Thyroid gland (tissue), 4 donors: Measurements from ENCODE around the gene TUBGCP2. TPM values are rescaled to one million over a fixed set of nuclear protein-coding genes. Genes with fewer than 3 reads are reported as not detected.

Source experiments
- DNase-seq, 2 donors: peaks; one replicate each; pipeline ENCODE4 v3.0.0-alpha.2; 2019
- H3K27ac ChIP-seq, 3 donors: fragments of 200-600 bp; sonication (generic); 1 replicate in 2 of 3; 2 replicates in 1 of 3; pipeline ENCODE4 v1.5.1; 2016 to 2019; ENCODE audit warnings: mild to moderate bottlenecking in 1 of 3, moderate library complexity in 1 of 3
- H3K27me3 ChIP-seq: fragments of 200-600 bp; sonication (generic); one replicate; pipeline ENCODE4 v1.5.1; 2019
- H3K36me3 ChIP-seq, 2 donors: fragments of 200-600 bp; sonication (generic); one replicate each; pipeline ENCODE4 v1.5.1; 2016 to 2019
- H3K4me1 ChIP-seq, 2 donors: fragments of 200-600 bp; sonication (generic); one replicate each; pipeline ENCODE4 v1.5.1; 2017 to 2019
- H3K4me3 ChIP-seq, 3 donors: fragments of 200-600 bp; sonication (generic); replicated peaks in 1 of 3; 1 replicate in 2 of 3; 2 replicates in 1 of 3; pipeline ENCODE4 v1.5.1; 2016; ENCODE audit warnings: mild to moderate bottlenecking in 1 of 3
- H3K9me3 ChIP-seq: fragments of 200-600 bp; sonication (generic); one replicate; pipeline ENCODE4 v1.5.1; 2017
- POLR2A ChIP-seq, 2 donors: fragments of 450-650 bp; IDR thresholded peaks; one replicate each; pipeline ENCODE4 v1.6.1; 2017; ENCODE audit warnings: antibody characterized with exemption in 2 of 2, mild to moderate bottlenecking in 2 of 2, moderate library complexity in 1 of 2
- WGBS, 2 donors: methylation state at CpG; one replicate each; pipeline ENCODE4 v1.1.5; 2017; 5-methylcytosine and 5-hydroxymethylcytosine counted together
- intact Hi-C: fragments of 100-400 bp; cut with DNase I; formaldehyde crosslinking; loops from one replicate; pipeline ENCODE4 v1.15.1; 2023
- total RNA-seq, 4 donors: library from RNA; depleted of rRNA; stranded (reverse); fragments of >200 nt; gene quantifications; one replicate each; pipeline ENCODE4 v1.2.3, GENCODE V29; 2016
- TF ChIP-seq, protein P1 (sequence below), 6 experiments: fragments of 200-600 bp in 3 of 6; fragments of 450-650 bp in 3 of 6; sonication (generic) in 3 of 6; IDR thresholded peaks; one replicate each; pipeline ENCODE4 v1.5.1; 2016 to 2019; ENCODE audit warnings: antibody characterized with exemption in 6 of 6, mild to moderate bottlenecking in 2 of 6, inconsistent platforms in 1 of 6, moderate library complexity in 1 of 6

Gene TUBGCP2
- total RNA-seq, 4 donors from 2014 or later, result 56.5 to 73.3 (median 62.9) TPM

DNA sequence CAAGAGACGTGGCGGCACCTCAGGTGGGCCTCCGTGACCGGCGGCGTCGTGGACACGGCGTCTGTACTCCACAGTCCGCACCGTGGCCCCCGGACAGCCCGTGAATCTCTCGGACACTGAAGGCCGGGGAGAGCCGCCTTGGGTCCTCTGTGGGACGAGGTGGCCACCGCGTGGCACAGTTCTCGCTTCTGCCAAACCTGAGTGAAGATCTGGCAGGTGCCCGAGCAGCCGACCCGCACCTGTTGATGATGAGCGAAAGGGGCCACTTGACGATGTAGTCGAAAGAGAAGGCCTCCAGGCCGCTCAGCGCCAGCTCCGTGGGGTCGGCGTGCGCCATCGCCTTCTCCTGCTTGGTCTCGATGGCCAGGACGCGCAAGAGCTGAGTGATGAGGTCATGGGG lies 23.5 kb downstream of the TUBGCP2 start:
- Histone ChIP-seq H3K9me3 (no peaks in the 10 kb centered on the region), H3K4me1 (no peaks in the 10 kb centered on the region), H3K27ac (no peak overlapping the region), H3K4me3 (no peak overlapping the region), H3K36me3 (peaks cover 77 to 85% of the 10 kb centered on the region in 2 donors), H3K27me3 (no peaks in the 10 kb centered on the region)
- TF ChIP-seq, protein P1, sequence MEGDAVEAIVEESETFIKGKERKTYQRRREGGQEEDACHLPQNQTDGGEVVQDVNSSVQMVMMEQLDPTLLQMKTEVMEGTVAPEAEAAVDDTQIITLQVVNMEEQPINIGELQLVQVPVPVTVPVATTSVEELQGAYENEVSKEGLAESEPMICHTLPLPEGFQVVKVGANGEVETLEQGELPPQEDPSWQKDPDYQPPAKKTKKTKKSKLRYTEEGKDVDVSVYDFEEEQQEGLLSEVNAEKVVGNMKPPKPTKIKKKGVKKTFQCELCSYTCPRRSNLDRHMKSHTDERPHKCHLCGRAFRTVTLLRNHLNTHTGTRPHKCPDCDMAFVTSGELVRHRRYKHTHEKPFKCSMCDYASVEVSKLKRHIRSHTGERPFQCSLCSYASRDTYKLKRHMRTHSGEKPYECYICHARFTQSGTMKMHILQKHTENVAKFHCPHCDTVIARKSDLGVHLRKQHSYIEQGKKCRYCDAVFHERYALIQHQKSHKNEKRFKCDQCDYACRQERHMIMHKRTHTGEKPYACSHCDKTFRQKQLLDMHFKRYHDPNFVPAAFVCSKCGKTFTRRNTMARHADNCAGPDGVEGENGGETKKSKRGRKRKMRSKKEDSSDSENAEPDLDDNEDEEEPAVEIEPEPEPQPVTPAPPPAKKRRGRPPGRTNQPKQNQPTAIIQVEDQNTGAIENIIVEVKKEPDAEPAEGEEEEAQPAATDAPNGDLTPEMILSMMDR (IDR thresholded peaks at IDR 0.05), result no peak
- no peak for TF ChIP-seq POLR2A (IDR thresholded peaks at IDR 0.05)
- intact Hi-C loops, result no loop called here
- DNase-seq, result no peak
- 93 to 97% methylated on average over 20 to 31 of the region's 36 CpGs for WGBS, 2 donors

DNA sequence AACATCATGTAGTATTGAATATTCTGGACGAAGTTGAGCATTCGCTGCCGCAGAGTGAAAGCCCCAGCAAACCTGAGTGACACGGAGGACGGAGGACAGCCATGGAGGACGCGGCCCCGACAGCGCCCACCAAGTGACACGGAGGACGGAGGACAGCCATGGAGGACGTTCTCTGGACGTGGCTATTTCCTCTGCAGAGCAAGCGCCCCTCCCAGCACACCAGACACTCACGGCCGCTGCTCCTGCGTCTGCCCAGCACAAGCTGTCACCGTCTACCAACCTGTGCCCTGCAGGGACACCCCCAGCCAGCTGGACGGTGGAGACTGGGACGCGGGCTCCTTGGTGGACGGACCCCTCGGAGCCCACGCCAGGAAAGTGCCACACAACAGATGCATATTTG lies 24.7 kb downstream of the TUBGCP2 start:
- TF ChIP-seq, protein P1 (IDR thresholded peaks at IDR 0.05), result no peak
- TF ChIP-seq POLR2A (IDR thresholded peaks at IDR 0.05), result no peak
- 93 to 96% methylated on average over 24 of the region's 24 CpGs for WGBS, 2 donors
- Histone ChIP-seq H3K4me1 (no peaks in the 10 kb centered on the region), H3K27me3 (no peaks in the 10 kb centered on the region), H3K36me3 (peaks cover 76 to 78% of the 10 kb centered on the region in 2 donors), H3K4me3 (no peak overlapping the region), H3K9me3 (no peaks in the 10 kb centered on the region), H3K27ac (no peak overlapping the region)
- intact Hi-C loops, result no loop called here
- DNase-seq, result no peak

DNA sequence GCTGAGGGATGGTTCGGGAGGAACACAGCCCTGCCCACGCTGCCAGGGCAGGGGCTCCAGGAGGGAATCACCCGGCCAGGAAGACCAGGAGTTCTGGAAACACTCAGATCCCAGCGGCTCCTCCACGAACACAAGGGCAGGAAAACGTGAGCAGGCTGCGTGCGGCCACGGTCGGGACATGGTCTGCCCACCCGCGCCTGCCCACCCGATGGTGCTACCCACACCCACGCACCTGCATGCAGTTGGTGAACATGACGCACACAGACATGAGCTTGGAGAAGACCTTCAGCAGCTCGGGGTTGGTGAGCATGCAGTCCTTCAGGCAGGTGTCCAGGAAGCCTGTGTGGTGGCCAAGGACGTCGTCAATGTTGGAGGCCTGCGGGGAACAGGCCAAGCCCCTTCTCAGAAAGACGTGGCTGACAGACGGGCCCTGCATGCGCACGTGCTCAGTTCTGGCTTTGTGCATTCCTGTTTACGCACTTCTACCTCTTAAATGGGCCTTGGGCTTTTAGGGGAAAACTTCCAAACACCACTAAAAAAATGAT lies 25.8 kb downstream of the TUBGCP2 start:
- DNase-seq, result no peak
- Histone ChIP-seq H3K4me1 (no peaks in the 10 kb centered on the region), H3K4me3 (no peak overlapping the region), H3K9me3 (no peaks in the 10 kb centered on the region), H3K27me3 (no peaks in the 10 kb centered on the region), H3K27ac (no peak overlapping the region), H3K36me3 (peaks cover 68 to 69% of the 10 kb centered on the region in 2 donors)
- no peak for TF ChIP-seq POLR2A (IDR thresholded peaks at IDR 0.05)
- TF ChIP-seq, protein P1 (IDR thresholded peaks at IDR 0.05), result no peak
- WGBS, 2 donors, result 92% methylated on average over 13 to 14 of the region's 24 CpGs
- intact Hi-C loops, result no loop called here

DNA sequence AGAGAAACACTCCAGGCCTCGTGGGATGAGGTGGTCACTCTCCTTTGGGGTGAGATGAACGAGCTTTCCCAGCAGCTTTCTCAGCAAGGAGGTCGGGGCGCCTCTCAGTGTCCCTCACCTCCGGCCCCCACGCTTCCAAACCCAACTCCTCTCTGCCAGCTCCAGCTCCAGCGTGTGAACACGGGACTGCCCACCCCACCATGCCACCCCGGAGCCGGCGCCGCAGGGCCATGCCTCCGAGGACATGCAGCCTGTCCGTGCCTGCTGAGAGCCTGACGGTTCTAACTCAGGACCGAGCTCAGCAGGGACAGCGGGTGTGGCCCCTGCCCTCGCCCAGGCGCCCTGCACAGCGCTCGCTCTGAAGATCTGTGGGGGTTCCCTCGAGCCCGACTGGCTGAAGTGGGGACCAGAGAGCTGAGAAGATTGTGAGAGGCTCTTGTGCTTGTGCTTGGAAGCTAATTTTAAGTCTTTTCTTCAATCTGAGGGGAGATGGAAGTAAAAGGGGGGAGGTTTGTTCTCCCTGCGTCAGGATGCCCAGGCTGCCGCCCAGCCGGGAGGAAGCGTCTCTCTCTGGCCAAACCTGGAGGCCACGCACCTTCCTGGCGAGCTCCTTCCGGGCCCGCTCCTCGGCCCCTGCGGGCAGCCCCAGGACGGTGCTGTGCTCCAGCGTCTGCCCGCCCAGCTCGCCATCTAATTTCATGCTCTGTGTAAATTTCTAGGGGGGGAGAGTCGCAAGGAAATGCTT lies 26.9 kb downstream of the TUBGCP2 start:
- Histone ChIP-seq H3K9me3 (no peaks in the 10 kb centered on the region), H3K4me3 (no peak overlapping the region), H3K4me1 (peaks cover 0 to 5% of the 10 kb centered on the region in 2 donors), H3K27me3 (no peaks in the 10 kb centered on the region), H3K27ac (no peak overlapping the region), H3K36me3 (peaks cover 59 to 63% of the 10 kb centered on the region in 2 donors)
- no peak for DNase-seq
- TF ChIP-seq POLR2A (IDR thresholded peaks at IDR 0.05), result no peak
- TF ChIP-seq, protein P1 (IDR thresholded peaks at IDR 0.05), result no peak
- intact Hi-C loops, result no loop called here
- 93 to 94% methylated on average over 30 to 34 of the region's 38 CpGs for WGBS, 2 donors

DNA sequence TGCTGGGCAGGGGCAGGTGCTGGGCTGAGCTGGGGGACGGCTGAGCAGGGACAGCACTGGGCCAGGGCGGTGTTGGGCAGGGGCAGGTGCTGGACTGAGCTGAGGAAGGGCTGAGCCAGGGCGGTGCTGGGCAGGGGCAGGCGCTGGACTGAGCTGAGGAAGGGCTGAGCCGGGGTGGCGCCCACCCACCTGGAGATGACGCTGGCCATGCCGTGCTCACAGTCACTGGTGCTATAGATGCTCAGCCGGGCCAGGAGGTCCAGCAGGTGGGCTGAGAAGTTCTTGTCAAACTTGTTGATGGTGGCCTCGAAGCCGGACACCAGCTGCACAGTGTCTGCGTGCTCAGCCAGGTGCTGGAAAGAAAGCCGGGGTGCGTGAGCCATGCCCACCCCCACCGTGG lies 27.6 kb downstream of the TUBGCP2 start:
- no peak overlapping the region for H3K27ac ChIP-seq
- H3K9me3 ChIP-seq, result no peaks in the 10 kb centered on the region
- TF ChIP-seq, protein P1 (IDR thresholded peaks at IDR 0.05), result no peak
- TF ChIP-seq POLR2A (IDR thresholded peaks at IDR 0.05), result no peak
- H3K4me3 ChIP-seq, result no peak overlapping the region
- H3K27me3 ChIP-seq, result no peaks in the 10 kb centered on the region
- peaks cover 6 to 12% of the 10 kb centered on the region in 2 donors for H3K4me1 ChIP-seq
- DNase-seq, result no peak
- intact Hi-C loops, result no loop called here
- peaks cover 54 to 60% of the 10 kb centered on the region in 2 donors for H3K36me3 ChIP-seq
- WGBS, 2 donors, result 96 to 100% methylated on average over 6 to 8 of the region's 15 CpGs
